Ascending aorta (tissue), 2 donors: Measurements from ENCODE around the gene IFNL2. TPM values are rescaled to one million over a fixed set of nuclear protein-coding genes. Genes with fewer than 3 reads are reported as not detected.

Experiments used
- DNase-seq, 2 donors: peaks; one replicate each; pipeline ENCODE4 v3.0.0-alpha.2; 2019; ENCODE audit warnings: low spot score in 2 of 2
- H3K27ac ChIP-seq, 2 donors: fragments of 200-600 bp; sonication (generic); one replicate each; pipeline ENCODE4 v1.5.1; 2016 to 2017; ENCODE audit warnings: mild to moderate bottlenecking in 1 of 2
- H3K27me3 ChIP-seq: fragments of 200-600 bp; sonication (generic); one replicate; pipeline ENCODE4 v1.5.1; 2017
- H3K36me3 ChIP-seq, 2 donors: fragments of 200-600 bp; sonication (generic); one replicate each; pipeline ENCODE4 v1.5.1; 2016
- H3K4me1 ChIP-seq, 2 donors: fragments of 200-600 bp; sonication (generic); one replicate each; pipeline ENCODE4 v1.5.1; 2016 to 2017; ENCODE audit warnings: mild to moderate bottlenecking in 1 of 2
- H3K4me3 ChIP-seq, 2 donors: fragments of 200-600 bp; sonication (generic); one replicate each; pipeline ENCODE4 v1.5.1; 2016 to 2017; ENCODE audit warnings: mild to moderate bottlenecking in 1 of 2
- H3K9me3 ChIP-seq, 2 donors: fragments of 200-600 bp; sonication (generic); one replicate each; pipeline ENCODE4 v1.5.1; 2016
- CTCF ChIP-seq, 3 experiments: fragments of 200-600 bp in 2 of 3; fragments of 450-650 bp in 1 of 3; sonication (generic) in 2 of 3; IDR thresholded peaks; one replicate each; pipeline ENCODE4 v1.5.1; 2016 to 2019; ENCODE audit warnings: antibody characterized with exemption in 3 of 3, mild to moderate bottlenecking in 1 of 3, moderate library complexity in 1 of 3
- intact Hi-C: fragments of 100-400 bp; cut with DNase I; formaldehyde crosslinking; loops from one replicate; pipeline ENCODE4 v1.15.1; 2023
- total RNA-seq: library from RNA; depleted of rRNA; stranded (reverse); fragments of >200 nt; gene quantifications from one replicate; pipeline ENCODE4 v1.1.0, GENCODE V29; 2016

IFNL2 gene
- total RNA-seq, 1 donor from 2014 or later: not detected

GRCh38 chr19:39246951-39247669 lies 21.1 kb upstream of the IFNL2 start:
- no peak for DNase-seq
- no peak for TF ChIP-seq CTCF (IDR thresholded peaks at IDR 0.05)
- Histone ChIP-seq H3K4me3 (peak overlapping the region; percentile 7 to 27), H3K36me3 (no peaks in the 10 kb centered on the region), H3K27me3 (peaks cover 12% of the 10 kb centered on the region), H3K4me1 (no peaks in the 10 kb centered on the region), H3K27ac (no peak overlapping the region), H3K9me3 (no peaks in the 10 kb centered on the region)
- intact Hi-C loops: no loop called here

- no peaks in the 10 kb centered on the region for H3K36me3 ChIP-seq
- peak overlapping the region; percentile 7 to 27 for H3K4me3 ChIP-seq
- no peak for DNase-seq
- no peaks in the 10 kb centered on the region for H3K9me3 ChIP-seq
- no peaks in the 10 kb centered on the region for H3K4me1 ChIP-seq
- H3K27me3 ChIP-seq: peaks cover 12% of the 10 kb centered on the region
- no peak for TF ChIP-seq CTCF (IDR thresholded peaks at IDR 0.05)
- intact Hi-C loops: no loop called here
- H3K27ac ChIP-seq: no peak overlapping the region
Measured at GRCh38 chr19:39247701-39248664, 20.2 kb upstream of the IFNL2 start.

- no peaks in the 10 kb centered on the region for H3K36me3 ChIP-seq
- intact Hi-C loops: no loop called here
- no peak for TF ChIP-seq CTCF (IDR thresholded peaks at IDR 0.05)
- H3K4me1 ChIP-seq: no peaks in the 10 kb centered on the region
- H3K27me3 ChIP-seq: peaks cover 12% of the 10 kb centered on the region
- no peak for DNase-seq
- peak within 1 kb of the TSS; percentile 7 to 27 for H3K4me3 ChIP-seq
- no peak within 1 kb of the TSS for H3K27ac ChIP-seq
- no peaks in the 10 kb centered on the region for H3K9me3 ChIP-seq
Measured at GRCh38 chr19:39248806-39249205, 19.4 kb upstream of the IFNL2 start, which contains the start of gene IFNL4. IFNL4 (minus strand) TSS chr19:39248856.

- no peaks in the 10 kb centered on the region for H3K9me3 ChIP-seq
- DNase-seq: no peak
- no peaks in the 10 kb centered on the region for H3K36me3 ChIP-seq
- no peak overlapping the region for H3K4me3 ChIP-seq
- no peak for TF ChIP-seq CTCF (IDR thresholded peaks at IDR 0.05)
- intact Hi-C loops: no loop called here
- H3K27me3 ChIP-seq: peaks cover 12% of the 10 kb centered on the region
- no peak overlapping the region for H3K27ac ChIP-seq
- H3K4me1 ChIP-seq: no peaks in the 10 kb centered on the region
Measured at GRCh38 chr19:39251081-39251480, 17.1 kb upstream of the IFNL2 start.

GRCh38 chr19:39251846-39252245 lies 16.4 kb upstream of the IFNL2 start:
- no peak overlapping the region for H3K27ac ChIP-seq
- no peaks in the 10 kb centered on the region for H3K4me1 ChIP-seq
- no peaks in the 10 kb centered on the region for H3K36me3 ChIP-seq
- no peak for DNase-seq
- H3K9me3 ChIP-seq: no peaks in the 10 kb centered on the region
- TF ChIP-seq CTCF (IDR thresholded peaks at IDR 0.05): no peak
- intact Hi-C loops: no loop called here
- H3K4me3 ChIP-seq: no peak overlapping the region
- peaks cover 12% of the 10 kb centered on the region for H3K27me3 ChIP-seq
